NCI-H2171 treated with DMSO at 0.1 percent for 48 hours (cell line): Measurements from ENCODE around the gene AIG1.
"Not testable (repeated sequence)": the region's sequence is repeated elsewhere in the genome, so short reads cannot be mapped to it uniquely, and the experiment has no call there.

Source experiments
- DNase-seq: peaks from one replicate; lab custom pipeline; 2025; lab: John Stamatoyannopoulos, UW

The AIG1 gene

DNA sequence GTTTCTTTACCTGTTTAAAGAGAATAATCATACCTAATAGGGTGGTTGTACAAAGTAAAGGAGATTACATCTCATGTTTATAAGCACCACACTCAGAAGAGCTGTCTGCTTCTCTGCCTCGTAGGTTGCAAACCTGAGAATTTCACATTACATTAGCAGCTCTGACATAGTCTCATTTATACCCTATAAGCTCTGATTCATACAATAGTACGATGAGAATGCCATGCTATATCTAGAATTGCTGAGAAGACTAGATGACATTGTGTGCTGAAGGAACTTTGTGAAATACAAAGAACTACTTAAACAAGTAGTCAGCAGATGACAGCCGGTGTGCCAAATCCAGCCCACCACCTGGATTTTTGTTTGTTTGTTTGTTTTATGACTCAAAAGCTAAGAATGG, 268.6 kb downstream of the AIG1 start:
- DNase-seq, result no peak

DNA sequence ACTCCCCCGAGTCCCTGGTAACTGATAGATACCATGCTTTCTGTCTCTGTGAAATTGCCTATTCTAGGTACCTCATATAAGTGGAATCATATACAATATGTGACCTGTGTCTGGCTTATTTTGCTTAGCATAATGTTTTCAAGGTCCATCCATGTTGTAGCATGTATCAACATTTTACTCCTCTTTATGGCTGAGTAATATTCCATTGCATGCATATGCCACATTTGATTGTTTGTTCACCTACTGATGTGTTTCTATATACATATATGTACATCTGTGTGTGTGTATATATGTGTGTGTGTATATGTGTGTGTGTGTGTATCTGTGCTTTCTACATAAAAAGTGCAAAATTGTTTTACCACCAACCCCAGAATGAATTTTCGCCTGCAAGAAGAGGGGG, 270.7 kb downstream of the AIG1 start:
- no peak for DNase-seq

DNA sequence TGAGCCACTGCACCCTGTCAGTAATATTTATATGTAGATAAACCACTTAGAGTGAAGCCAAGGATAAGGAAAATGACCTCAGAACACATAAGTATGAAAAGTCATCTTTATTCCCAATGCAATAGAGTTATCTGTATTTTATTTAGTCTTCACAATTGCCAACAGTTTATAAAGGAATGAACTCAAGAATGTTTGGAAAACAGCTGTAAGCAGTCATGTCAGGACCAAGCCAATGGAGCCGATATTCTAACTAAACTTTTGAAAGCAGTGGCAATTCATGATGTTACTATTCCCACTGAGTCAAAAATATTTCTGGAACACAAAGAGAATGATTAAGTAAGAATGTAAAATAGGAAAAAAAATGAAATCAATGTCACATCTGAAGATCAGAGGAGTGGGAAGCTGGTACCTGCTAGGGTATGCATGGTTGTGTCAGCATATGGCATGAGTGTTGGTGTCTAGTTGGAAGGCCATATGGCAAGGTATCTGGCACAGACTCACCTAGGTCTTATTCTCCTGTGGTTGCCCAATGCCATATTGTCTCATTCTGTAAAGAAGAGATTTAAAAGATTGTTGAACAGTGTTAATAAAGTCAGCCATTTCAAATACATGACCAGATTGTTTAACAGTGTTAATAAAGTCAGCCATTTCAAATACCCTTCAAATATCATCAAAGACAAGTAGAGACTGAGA, 271.6 kb downstream of the AIG1 start:
- peak; percentile 61 for DNase-seq

DNA sequence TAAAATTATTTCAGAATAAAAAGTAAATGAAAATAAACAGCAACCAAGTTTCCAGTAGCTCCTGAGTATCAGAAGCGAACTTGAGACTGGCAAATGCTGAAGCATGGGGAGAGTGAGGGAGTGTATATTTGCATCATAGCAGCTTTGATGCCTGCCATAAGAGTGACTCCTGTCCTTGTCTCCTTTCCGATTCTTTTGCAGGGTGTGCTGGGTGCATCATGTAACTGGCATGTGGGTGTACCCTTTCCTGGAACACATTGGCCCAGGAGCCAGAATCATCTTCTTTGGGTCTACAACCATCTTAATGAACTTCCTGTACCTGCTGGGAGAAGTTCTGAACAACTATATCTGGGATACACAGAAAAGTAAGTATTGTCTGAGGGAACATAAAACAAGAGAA, 272.4 kb downstream of the AIG1 start:
- no peak for DNase-seq

DNA sequence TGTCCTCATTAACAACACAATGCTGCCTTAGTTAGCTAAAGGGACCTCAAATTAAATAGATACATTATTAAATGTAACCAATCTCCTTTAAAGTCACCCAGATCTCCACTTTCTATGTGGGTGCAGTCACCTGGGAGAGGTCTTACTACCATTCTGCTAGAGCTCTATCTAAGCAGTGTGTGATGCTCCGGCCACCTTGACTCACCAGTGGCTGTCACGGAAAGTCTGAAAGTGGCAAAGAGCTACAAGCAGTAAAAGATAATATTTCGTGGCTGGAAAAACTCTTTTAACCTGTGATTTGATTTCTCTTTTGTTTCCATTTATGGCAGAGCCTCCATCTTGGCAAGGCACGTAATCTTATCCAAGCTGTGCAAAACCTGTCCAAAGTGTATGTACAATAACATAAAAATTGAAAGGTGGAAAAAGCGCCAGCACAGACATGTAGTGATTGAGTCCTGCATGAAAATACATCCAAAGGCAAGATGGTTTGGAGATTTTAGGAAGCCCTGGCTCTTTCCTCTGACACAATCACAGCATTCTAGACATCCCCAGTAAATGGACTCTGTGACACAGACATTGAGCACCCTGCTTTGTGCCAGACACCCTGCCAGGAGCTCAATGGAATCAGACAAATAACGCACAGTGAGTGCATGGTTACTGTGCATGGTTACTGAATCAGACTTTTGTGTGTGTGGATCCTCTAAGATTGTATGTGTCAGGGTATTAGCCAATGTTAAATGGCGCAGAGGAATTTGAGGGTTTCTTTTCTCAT, 273.2 kb downstream of the AIG1 start:
- no peak for DNase-seq

DNA sequence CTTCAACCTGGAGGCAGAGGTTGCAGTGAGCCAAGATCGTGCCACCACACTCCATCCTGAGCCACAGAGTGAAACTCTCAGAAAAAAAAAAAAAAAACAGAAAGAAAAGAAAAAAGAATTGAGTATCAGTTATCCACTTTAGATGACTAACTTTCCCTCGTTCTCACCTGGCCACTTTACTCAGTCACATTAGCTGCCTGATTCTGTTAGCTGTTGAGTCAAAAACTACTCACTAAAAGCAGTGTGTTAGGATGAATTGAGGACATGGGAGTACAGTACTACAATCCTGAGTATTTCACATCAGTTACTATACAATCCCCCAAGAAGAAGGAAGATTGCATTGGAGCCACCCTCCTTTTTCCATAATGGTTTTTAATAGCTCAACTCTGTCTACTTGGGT, 275.2 kb downstream of the AIG1 start:
- DNase-seq, result no peak

DNA sequence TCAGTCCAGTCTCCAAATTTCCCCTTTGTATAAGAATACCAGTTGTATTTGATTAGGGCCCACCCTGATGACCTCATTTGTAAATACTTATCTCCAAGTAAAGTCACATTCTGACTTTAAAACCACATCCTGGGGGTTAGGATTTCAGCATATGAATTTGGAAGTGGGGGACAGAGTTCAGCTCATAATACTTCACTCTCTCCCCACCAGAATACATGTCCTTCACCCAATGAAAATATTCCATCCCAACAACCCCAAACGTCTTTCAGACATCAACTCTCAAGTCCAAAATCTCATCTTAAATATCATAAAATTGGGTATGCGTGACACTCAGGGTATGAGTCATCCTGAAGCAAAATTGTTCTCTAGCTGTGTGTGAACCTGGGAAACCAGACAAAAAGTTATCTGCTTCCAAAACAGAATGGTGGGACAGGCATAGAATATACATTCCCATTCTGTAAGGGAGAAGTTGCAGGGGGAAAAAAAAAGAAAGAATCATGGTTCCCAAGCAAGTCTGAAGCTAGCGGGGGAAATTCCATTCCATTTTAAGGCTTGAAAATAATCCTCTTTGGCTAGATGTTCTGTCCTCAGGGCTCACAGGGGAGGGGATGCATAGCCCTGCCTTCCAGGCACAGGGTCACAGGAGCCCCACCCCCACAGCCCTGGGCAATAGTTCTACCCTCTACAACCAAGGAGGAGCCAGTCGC, 275.9 kb downstream of the AIG1 start:
- DNase-seq, result no peak

DNA sequence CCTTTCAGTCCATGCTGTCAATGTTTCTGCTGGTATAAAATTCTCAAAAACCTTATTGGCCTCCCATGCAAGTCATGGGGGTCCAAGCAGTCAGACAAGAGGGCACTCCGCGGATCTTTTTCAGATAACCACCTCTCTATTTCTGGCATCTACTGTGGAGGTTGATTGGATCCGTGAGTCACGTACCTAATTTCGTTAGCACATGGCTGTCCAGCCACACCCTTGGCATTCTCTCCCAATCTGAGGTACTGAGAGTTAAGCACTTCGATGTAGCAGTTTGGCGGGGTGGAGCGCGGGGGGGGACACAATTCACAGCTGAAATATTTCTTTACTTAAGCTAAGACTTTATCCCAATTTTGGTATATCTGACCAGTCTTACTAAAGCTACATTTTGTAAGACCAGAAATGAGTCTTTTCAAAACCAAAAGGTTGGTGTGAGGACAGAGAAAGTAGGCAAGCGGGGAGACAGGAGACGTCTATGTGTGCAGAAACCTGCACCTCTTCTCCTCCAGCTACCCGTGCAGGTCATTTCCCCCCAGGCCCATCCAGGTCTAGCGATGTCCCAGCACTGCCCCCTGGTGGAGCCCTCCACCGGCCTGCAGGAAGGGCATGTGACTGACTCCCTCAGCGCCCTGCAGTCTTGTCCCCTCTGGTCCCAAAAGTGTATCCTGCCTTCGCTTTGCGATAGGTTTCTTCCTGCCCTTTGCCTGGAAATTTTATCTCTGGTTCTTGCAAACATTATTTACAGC, 276.7 kb downstream of the AIG1 start:
- DNase-seq, result no peak

DNA sequence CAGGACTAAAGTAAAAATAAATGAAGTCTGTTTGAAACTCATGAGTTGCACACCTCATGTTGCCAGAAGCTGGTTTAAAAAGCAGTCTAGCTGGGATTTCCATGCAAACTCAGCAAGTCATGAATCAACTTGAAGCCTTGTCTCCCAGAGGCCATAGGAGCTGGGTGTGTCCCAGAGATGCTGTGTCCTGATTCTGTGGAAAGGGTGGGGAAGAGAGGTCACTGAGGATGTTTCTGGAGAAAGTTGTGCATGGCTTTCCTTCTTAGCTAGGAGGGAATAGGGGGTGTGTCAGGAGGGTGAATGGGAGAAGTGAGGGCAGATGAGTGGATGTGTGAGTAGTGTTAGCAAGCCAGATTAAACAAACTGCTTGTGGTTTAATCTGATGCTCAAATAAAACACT, 278.5 kb downstream of the AIG1 start:
- no peak for DNase-seq

DNA sequence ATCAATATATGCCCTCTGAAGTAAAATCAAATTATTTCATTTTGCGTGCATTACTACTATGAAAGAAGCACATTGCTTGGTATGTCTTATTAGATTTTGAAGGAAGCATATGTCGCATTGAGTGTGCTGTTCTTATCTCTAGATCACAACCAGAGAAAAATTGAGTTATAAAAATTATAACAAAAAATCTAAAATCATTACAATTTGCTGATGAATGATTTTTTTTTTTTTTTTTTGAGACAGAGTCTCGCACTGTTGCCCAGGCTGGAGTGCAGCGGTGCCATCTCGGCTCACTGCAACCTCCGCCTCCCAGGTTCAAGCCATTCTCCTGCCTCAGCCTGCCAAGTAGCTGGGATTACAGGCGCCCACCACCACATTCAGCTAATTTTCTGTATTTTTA, 284.8 kb downstream of the AIG1 start:
- DNase-seq, result not testable (repeated sequence)

DNA sequence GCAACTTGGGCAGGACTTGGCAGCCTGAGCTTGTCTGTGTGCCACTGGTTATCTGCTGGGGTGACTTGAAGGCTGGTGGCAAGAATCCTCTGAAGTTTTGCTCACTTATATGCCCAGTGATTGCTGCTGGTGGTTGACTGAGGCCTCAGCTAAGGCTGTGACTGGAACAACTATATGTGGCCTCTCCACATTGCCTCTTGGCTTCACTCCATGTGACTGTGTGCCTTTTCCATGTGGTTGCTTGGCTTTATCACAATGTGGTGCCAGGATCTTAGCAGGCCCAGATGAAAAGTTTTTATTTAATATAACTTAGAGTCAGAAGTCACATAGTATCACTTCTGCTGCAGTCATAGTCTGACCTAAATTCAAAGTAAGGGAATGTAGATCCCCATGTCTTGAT, 285.3 kb downstream of the AIG1 start:
- no peak for DNase-seq

DNA sequence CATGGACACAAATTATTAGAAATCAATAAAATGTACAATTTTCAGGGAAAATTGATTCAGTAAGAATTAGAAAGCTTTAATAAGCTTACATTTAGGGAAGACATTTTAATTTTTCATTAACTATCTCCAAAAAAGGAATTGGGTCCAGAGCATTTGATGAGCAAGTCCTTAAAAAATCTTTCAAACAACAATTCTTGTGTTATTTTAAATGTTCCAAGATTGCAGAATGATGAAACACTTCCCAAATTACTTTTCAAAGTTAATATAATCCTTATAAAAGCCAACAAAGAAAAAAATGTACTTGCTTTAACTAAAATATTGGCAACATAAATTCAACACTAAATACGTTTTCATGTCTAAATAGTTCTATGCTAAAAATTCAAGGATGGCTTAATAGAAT, 287.8 kb downstream of the AIG1 start:
- DNase-seq, result no peak

DNA sequence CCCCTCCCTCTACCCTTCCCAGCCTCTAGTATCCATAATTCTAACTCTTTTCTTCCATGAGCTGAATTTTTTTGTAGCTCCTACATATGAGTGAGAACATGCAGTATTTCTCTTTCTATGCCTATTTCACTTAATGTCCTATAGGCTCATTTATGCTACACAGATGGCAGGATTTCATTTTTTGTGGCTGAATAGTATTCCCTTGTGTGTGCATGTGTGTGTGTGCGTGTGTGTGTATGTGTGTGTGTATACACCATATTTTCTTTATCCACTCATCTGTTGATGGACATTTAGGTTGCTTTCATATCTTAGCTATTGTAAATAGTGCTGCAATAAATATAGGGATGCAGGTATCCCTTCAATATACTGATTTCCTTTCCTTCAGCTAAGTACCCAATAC, 288.8 kb downstream of the AIG1 start:
- no peak for DNase-seq

DNA sequence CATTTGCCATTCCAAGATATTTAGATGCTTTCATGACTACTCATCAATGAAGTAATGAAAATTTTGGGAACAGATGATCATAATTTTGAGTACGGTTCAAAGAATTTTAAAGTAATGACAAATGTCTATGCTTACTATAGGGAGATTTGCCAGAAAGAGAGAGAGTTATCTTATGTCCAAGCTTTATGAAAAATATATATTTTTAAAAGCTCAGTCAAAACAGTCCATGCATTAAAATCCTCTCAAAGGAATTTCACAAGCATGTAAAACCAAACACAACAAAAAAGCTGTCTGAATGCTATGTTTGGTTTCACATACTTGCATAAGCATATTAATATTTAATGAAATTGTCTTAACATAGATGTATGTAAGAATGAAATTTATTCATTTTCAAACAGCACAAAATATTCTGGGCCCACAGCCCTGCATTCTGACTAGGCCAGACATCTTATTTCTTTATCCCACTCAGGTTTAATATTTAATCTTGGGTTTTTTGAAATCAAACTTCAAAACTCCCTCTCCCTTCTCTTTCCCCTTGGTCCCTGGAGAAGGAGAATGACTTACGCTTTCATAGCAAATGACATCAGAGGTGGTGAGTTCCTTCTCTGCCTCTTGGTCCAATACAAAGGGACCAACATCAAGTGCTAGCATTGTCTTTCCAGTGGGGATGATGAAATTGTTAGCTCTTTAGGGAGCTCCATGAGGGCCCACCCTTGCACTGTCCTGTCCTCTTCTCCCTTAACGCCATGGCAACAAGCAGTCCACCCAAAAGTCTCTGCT, 295.6 kb downstream of the AIG1 start:
- no peak for DNase-seq

DNA sequence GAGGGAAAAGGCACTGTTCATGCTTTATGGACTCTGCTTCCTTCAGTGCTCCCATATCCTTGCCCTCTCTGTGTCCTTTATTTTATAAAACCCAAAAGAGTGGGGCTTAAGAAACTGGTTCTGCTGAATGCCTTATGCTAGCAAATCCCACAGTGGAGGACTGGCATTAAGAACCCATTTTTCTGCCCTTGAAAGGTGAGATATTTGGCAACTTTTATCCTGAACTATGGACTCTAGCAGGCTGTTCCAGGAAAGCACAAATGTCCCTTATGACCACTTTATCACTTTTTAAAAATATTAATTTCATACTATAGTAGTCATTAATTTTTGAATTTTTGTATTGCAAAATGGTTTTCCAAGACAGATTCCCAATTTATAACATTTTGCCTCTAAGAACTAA, 296.5 kb downstream of the AIG1 start:
- DNase-seq, result no peak

DNA sequence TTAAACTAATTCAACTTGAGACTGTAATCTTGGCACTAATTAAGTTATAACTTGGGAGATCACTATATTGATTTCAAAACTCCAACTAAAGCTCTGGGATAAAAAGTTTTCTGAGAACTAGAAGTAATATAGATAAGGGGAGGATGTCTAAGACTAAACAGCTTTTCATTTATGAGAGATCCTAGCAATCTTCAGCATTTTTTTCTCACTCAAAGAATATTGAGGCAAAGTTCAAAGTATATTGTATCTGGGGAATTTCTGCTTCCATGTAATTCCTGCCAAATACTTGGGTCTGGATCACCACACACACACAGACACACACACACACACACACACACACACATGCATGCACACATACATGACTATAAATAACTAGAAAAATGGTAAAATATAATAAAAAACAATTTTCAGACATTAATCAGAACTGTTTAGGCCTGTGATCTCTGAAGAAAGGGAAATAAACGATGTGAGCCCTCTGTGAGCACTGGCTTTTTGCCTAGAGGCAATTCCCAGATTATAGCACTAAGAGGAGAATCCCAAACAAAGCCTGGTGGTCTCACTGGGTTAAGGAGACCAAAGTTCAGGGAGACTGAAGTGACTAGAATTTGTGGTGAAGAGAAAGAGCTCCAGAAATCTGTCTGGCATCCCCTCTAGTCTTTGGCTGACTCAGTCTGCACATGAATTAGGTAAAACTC, 297.0 kb downstream of the AIG1 start:
- DNase-seq, result no peak

DNA sequence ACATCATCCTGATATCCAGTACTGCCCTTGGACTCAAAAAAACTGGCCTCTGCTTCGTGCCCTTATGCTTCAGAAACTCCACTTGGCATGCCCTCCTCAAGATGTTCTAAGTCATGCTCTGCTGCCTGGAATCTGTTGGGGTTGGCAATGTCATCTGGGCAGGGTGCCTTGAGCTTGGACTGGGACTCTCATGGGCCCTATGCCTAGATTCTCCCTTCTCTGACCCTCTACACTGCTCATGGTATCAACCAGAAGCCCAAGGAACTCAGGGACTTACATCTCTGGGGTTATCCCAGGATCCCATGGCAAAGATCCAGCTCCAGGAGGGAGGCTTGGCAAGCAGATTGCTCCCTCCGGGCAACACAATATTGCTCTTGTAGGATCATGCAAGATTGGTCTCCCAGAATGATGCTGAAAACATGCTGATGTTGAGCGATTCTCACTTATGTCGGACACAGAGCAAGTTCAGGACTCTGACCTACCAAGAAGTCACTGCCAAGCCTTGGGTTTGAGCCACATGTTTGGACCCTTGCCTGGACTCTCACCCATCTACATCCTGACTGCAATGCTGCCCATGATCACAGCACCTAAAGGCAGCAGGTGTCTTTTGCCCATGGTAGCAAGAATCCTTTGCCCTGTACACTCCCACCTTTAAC, 301.0 kb downstream of the AIG1 start:
- peak; percentile 41 for DNase-seq

DNA sequence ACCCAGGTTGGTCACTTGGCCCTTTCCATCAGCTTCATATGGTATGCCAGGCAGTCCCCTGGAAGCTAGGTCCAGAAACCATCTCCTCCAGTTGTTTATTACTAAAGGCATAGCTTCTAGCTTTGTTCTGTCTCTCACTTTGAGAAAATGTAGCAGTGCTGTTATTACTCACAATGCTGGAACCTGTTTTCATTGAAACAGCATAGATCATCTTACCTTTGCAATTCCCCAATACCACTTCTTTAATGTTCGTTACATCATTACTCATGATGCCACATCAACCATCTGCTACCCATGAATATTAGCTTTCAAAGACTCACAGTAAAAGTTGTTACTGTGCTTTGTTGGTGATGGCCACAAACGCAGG, 301.5 kb downstream of the AIG1 start:
- DNase-seq, result peak; percentile 58

DNA sequence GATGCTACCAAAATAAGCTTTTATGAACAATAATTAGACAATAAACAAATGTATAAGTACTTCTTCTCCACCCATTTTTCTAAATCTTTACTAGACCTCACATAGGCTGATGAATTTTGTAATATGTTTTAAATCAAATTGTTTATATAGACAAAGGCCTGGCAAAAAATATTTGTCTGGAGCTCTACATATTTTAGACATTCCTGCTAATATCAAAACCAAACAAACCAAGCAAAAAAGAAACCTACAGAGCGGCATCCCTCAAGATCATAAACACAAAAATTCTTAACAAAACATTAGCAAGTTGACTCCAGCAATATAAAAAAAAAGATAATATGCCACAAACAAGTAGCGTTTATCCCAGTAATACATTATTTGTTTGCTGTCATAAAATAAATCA, 302.6 kb downstream of the AIG1 start:
- DNase-seq, result no peak

DNA sequence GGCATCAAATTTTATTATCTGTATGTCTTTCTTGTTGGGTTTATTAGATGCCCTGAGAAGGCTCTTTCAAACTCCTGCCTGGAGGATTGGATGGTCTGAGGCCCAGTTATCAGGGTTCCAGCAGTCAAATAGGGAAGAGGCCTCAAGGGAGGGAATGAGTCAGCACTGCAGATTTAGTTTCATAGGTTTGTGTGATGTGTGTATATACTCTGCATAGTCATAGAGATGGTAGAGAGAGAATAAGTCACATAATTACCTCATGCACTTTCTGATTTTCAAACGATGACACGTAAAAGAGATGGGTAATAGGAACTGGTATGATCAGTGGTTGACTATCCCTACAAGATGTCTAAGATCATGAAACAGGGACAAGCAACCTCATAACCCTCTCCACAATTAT, 307.7 kb downstream of the AIG1 start:
- DNase-seq, result no peak

DNA sequence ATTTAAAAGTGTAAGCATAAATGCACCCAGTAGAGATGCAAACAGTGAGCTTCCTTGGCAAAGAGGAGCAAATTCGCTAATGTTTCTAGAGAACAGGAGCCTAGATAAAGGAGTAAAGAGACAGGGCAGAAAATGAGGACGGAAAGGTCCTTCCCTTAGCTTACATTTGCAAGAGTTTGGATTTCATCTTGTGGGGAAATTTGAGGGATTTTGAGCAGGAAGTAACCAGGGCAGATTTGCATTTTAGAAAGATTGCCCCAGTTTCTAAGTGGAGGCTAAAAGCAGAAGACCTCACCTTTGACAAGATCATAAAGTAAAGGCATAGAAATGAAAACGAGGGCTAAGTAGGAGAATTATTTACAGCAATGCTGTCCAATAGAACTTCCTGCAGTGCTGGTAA, 309.3 kb downstream of the AIG1 start:
- no peak for DNase-seq
